ENCODE data around the gene ADCY10.

The ADCY10 gene

GRCh38 chr1:167802235-167802634, 111.7 kb downstream of the ADCY10 start:
- no peak overlapping the region for H3K4me3 ChIP-seq (ENCODE audit: low read depth, low read length)
- TF ChIP-seq, protein P1, sequence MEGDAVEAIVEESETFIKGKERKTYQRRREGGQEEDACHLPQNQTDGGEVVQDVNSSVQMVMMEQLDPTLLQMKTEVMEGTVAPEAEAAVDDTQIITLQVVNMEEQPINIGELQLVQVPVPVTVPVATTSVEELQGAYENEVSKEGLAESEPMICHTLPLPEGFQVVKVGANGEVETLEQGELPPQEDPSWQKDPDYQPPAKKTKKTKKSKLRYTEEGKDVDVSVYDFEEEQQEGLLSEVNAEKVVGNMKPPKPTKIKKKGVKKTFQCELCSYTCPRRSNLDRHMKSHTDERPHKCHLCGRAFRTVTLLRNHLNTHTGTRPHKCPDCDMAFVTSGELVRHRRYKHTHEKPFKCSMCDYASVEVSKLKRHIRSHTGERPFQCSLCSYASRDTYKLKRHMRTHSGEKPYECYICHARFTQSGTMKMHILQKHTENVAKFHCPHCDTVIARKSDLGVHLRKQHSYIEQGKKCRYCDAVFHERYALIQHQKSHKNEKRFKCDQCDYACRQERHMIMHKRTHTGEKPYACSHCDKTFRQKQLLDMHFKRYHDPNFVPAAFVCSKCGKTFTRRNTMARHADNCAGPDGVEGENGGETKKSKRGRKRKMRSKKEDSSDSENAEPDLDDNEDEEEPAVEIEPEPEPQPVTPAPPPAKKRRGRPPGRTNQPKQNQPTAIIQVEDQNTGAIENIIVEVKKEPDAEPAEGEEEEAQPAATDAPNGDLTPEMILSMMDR (IDR thresholded peaks at IDR 0.05; ENCODE audit: low read depth, low read length) = no peak

DNA sequence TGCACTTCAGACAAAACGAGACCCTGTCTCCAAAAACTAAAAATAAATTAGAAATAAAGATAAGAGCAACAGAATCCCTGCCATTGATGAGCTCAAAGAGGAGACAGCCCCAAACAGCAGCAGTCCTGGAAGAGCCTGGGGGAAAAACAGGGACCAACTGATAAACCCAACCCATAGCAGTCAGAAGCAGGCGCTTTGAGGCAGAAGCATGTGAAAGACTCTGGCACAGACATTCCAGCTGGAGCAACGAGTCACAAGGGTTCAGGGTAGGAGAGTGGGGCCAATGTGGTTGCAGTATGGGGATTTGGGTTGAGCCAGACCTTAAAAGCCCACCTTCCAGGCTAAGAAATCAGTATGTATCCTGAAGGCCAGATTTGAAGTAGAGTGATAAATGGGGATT, 113.7 kb downstream of the ADCY10 start:
- TF ChIP-seq, protein P1 (IDR thresholded peaks at IDR 0.05; ENCODE audit: low read depth, low read length) = no peak
- no peak overlapping the region for H3K4me3 ChIP-seq (ENCODE audit: low read depth, low read length)

DNA sequence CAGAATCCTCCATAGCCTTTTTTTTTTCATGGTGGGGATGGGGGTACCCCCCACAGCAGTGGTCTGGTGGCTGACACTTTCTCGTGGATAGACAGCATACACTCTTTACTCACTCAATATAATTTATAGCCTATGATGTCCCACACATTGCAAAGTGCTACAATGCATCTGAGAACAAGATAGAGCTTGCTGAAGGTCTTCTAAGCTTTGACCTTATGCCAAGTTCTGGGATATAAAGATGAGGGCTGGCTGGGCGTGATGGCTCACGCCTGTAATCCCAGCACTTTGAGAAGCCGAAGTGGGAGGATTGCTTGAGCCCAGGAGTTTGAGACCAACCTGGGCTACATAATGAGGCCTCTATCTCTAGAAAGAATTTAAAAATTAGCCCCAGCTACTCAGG, 114.2 kb downstream of the ADCY10 start:
- no peak overlapping the region for H3K4me3 ChIP-seq (ENCODE audit: low read depth, low read length)
- TF ChIP-seq, protein P1 (IDR thresholded peaks at IDR 0.05; ENCODE audit: low read depth, low read length) = no peak

- no peak overlapping the region for H3K4me3 ChIP-seq (ENCODE audit: low read depth, low read length)
Measured at GRCh38 chr1:167798952-167799351, 115.0 kb downstream of the ADCY10 start.

GRCh38 chr1:167797015-167797414, 116.9 kb downstream of the ADCY10 start:
- no peak overlapping the region for H3K4me3 ChIP-seq (ENCODE audit: low read depth, low read length)

More at GRCh38 chr1:167798952-167799351, 115.0 kb downstream of the ADCY10 start:
- TF ChIP-seq, protein P1 (IDR thresholded peaks at IDR 0.05; ENCODE audit: low read depth, low read length) = no peak

DNA sequence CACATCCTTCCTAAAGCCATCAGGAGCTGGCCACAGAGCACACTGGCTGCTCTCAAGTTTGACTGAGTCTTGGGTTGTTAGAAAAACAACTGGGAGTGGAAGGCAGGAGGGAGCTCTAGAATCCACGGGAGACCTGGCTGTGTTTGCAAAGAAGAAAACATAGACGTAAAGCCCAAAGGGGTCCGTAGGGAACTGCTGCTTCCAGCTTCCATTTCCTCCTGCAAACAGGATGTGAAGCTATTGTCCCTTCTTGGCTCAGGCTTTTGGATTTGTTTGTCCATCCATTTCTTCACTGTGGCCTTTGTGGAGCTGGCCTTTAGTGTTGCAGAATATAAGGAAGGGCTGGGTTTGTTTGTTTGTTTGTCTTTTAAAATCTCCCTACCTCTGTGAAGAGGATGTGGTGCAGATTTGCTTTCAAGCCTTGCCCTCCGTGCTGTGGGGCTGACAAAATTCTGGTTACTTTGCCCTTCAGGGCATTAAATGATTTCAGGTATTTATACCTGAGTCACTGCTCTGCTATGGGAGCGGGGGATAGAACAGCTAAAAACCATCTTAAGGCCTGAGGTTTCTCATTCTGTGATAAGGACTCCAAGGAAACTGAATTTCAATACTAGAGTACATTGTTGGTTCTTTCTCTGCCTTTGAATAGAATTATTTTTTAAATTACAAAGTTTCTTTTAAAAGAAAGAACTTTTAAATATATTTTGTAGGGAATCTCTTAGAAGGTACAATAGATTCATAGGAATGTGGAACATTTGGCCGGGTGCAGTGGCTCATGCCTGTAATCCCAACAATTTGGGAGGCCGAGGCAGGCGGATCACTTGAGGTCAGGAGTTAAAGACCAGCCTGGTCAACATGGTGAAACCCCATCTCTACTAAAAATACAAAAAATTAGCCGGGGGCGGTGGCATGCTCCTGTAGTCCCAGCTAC, 117.9 kb downstream of the ADCY10 start:
- TF ChIP-seq, protein P1 (IDR thresholded peaks at IDR 0.05; ENCODE audit: low read depth, low read length) = no peak
- no peak overlapping the region for H3K4me3 ChIP-seq (ENCODE audit: low read depth, low read length)

More at GRCh38 chr1:167797015-167797414, 116.9 kb downstream of the ADCY10 start:
- TF ChIP-seq, protein P1 (IDR thresholded peaks at IDR 0.05; ENCODE audit: low read depth, low read length) = no peak

DNA sequence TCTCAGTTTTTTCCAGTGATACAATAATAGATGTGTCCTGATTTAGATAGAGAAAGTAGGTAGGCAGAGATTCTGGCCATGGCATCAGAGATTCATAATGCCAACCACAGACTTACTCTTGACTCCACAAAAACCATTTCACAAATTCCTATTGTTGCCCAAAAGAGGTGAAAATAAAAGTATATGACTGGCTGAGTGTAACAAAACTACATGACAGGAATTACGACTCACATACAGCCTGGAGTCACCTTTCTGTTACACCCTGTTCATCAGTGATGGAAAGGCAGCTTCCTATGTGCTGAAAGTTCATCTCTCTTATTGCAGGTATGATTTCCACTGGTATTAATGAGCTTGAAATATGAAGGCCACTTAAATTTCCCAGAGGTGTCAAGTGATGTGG, 119.9 kb downstream of the ADCY10 start:
- H3K4me3 ChIP-seq (ENCODE audit: low read depth, low read length) = no peak overlapping the region
- TF ChIP-seq, protein P1 (IDR thresholded peaks at IDR 0.05; ENCODE audit: low read depth, low read length) = no peak
